Panc1 (cell line): ENCODE data around the gene ABCC11. TPM values are rescaled to one million over a fixed set of nuclear protein-coding genes. Genes with fewer than 3 reads are reported as not detected.

Experiments
- ATAC-seq: fragments of 200-7000 bp; cut with Tn5 transposase; 2 replicates; pipeline ENCODE4 v1.9.1; 2020; ENCODE audit warnings: mild to moderate bottlenecking, moderate library complexity
- BruUV-seq: library from RNA; stranded (reverse); fragments of 400-500 nt; replicated peaks from 2 replicates; lab custom pipeline; 2021; lab: Mats Ljungman, UMichigan
- CTCF ChIA-PET: fragments of 300-600 bp; sonication (Branson Sonifier 250); formaldehyde crosslinking; loops from one replicate; lab custom pipeline; 2022; ENCODE audit warnings: antibody characterized with exemption; lab: Charles Lee
- POLR2A ChIA-PET: fragments of 300-600 bp; sonication (Branson Sonifier 250); formaldehyde crosslinking; loops from one replicate; lab custom pipeline; 2022; ENCODE audit warnings: antibody characterized with exemption; lab: Charles Lee
- DNase-seq: peaks from one replicate; pipeline ENCODE4 v3.0.0-alpha.2; 2010; ENCODE audit warnings: low read depth, low spot score
- H3K27ac ChIP-seq: 2 replicates; pipeline ENCODE4 v1.5.1; 2011; ENCODE audit warnings: mild to moderate bottlenecking, low read length, inconsistent platforms
- H3K27me3 ChIP-seq: fragments of 200-500 bp; sonication (Bioruptor generic); 2 replicates; pipeline ENCODE4 v1.6.0; 2014; ENCODE audit warnings: low read length, inconsistent platforms; ENCODE audit not compliant: control insufficient read depth, insufficient read depth
- H3K36me3 ChIP-seq: fragments of 200-500 bp; sonication (Bioruptor generic); 2 replicates; pipeline ENCODE4 v1.5.1; 2014; ENCODE audit warnings: inconsistent platforms, mild to moderate bottlenecking, low read length, moderate library complexity; ENCODE audit not compliant: control insufficient read depth, insufficient read depth
- H3K4me1 ChIP-seq: 2 replicates; pipeline ENCODE4 v1.5.1; 2011; ENCODE audit warnings: inconsistent platforms, mild to moderate bottlenecking, low read length, moderate library complexity; ENCODE audit not compliant: control insufficient read depth, insufficient read depth
- H3K4me3 ChIP-seq, 2 experiments: 2 replicates each; pipeline ENCODE4 v1.5.1; 2011 to 2012; ENCODE audit warnings: low read depth in 2 of 2, low read length in 2 of 2, mild to moderate bottlenecking in 2 of 2, inconsistent platforms in 1 of 2, moderate library complexity in 1 of 2
- H3K9me3 ChIP-seq: fragments of 200-500 bp; sonication (Bioruptor generic); 2 replicates; pipeline ENCODE4 v1.5.1; 2014; ENCODE audit warnings: low read depth, mild to moderate bottlenecking, inconsistent platforms, low read length, moderate library complexity; ENCODE audit not compliant: control insufficient read depth, insufficient read depth
- POLR2AphosphoS5 ChIP-seq: IDR thresholded peaks from 2 replicates; pipeline ENCODE4 v1.6.1; 2012; ENCODE audit warnings: mild to moderate bottlenecking, low read depth, low read length, moderate library complexity
- SIN3A ChIP-seq: IDR thresholded peaks from 2 replicates; pipeline ENCODE4 v1.6.1; 2012; ENCODE audit warnings: low read depth, mild to moderate bottlenecking, low read length, moderate library complexity, borderline replicate concordance; ENCODE audit not compliant: insufficient read depth
- TCF7L2 ChIP-seq: IDR thresholded peaks from 2 replicates; pipeline ENCODE4 v1.6.1; 2011; ENCODE audit warnings: mild to moderate bottlenecking, low read depth, low read length, inconsistent platforms
- in situ Hi-C: cut with HindIII; loops from 2 replicates; pipeline ENCODE4 v1.10.0; 2016; ENCODE audit warnings: low sequenced_read_pairs, low pct_unique_long_range_greater_than_20kb
- intact Hi-C: fragments of 100-400 bp; cut with micrococcal nuclease; formaldehyde crosslinking; loops from one replicate; pipeline ENCODE4 v1.10.0; 2022; ENCODE audit not compliant: unreplicated experiment
- total RNA-seq: library from RNA; stranded (reverse); gene quantifications from one replicate; pipeline ENCODE4 v1.2.1, GENCODE V29; 2021; ENCODE audit not compliant: unreplicated experiment
- TF ChIP-seq, protein P1 (sequence below): fragments of 450-650 bp; IDR thresholded peaks from 2 replicates; pipeline ENCODE4 v1.5.1; 2017; ENCODE audit warnings: mild to moderate bottlenecking
- TF ChIP-seq, protein P2 (sequence below), 2 experiments: IDR thresholded peaks; 2 replicates each; pipeline ENCODE4 v1.6.1; 2011 to 2012; ENCODE audit warnings: low read depth in 2 of 2, control low read depth in 1 of 2, low read length in 1 of 2, mild to moderate bottlenecking in 1 of 2, moderate library complexity in 1 of 2; ENCODE audit not compliant: insufficient read depth in 1 of 2

The ABCC11 gene
- total RNA-seq, 1 experiment from 2014 or later: not detected

DNA sequence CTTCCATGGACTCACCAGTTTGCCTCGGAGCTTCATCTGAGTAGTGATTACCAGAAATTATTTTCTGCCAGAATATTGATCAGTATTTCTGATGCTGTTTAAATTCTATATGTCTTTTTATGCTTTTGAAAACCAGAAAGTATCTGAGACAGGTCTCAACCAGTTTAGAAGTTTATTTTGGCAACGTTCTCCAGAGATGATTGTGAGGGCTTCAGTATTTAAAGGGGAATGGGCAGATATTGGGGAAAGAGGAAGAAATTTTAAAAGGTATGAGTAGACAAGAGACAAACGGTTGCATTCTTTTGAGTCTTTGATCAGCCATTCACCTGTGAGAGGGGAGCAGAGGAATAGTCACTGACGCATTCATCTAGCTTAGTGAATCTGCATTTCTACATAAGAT lies 44.4 kb upstream of the ABCC11 start:
- H3K4me1 ChIP-seq: no peaks in the 10 kb centered on the region
- no peak overlapping the region for H3K27ac ChIP-seq
- ATAC-seq (no peak), DNase-seq (no peak)
- POLR2A ChIA-PET: no interaction called here
- in situ Hi-C loops (no loop called here), intact Hi-C loops (no loop called here)
- no peak overlapping the region for H3K4me3 ChIP-seq
- BruUV-seq: no TSS peak
- CTCF ChIA-PET: no interaction called here
- no peaks in the 10 kb centered on the region for H3K9me3 ChIP-seq
- TF ChIP-seq TCF7L2 (no peak), POLR2AphosphoS5 (no peak), SIN3A (no peak)
- TF ChIP-seq, protein P1, sequence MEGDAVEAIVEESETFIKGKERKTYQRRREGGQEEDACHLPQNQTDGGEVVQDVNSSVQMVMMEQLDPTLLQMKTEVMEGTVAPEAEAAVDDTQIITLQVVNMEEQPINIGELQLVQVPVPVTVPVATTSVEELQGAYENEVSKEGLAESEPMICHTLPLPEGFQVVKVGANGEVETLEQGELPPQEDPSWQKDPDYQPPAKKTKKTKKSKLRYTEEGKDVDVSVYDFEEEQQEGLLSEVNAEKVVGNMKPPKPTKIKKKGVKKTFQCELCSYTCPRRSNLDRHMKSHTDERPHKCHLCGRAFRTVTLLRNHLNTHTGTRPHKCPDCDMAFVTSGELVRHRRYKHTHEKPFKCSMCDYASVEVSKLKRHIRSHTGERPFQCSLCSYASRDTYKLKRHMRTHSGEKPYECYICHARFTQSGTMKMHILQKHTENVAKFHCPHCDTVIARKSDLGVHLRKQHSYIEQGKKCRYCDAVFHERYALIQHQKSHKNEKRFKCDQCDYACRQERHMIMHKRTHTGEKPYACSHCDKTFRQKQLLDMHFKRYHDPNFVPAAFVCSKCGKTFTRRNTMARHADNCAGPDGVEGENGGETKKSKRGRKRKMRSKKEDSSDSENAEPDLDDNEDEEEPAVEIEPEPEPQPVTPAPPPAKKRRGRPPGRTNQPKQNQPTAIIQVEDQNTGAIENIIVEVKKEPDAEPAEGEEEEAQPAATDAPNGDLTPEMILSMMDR: no peak
- TF ChIP-seq, protein P2, sequence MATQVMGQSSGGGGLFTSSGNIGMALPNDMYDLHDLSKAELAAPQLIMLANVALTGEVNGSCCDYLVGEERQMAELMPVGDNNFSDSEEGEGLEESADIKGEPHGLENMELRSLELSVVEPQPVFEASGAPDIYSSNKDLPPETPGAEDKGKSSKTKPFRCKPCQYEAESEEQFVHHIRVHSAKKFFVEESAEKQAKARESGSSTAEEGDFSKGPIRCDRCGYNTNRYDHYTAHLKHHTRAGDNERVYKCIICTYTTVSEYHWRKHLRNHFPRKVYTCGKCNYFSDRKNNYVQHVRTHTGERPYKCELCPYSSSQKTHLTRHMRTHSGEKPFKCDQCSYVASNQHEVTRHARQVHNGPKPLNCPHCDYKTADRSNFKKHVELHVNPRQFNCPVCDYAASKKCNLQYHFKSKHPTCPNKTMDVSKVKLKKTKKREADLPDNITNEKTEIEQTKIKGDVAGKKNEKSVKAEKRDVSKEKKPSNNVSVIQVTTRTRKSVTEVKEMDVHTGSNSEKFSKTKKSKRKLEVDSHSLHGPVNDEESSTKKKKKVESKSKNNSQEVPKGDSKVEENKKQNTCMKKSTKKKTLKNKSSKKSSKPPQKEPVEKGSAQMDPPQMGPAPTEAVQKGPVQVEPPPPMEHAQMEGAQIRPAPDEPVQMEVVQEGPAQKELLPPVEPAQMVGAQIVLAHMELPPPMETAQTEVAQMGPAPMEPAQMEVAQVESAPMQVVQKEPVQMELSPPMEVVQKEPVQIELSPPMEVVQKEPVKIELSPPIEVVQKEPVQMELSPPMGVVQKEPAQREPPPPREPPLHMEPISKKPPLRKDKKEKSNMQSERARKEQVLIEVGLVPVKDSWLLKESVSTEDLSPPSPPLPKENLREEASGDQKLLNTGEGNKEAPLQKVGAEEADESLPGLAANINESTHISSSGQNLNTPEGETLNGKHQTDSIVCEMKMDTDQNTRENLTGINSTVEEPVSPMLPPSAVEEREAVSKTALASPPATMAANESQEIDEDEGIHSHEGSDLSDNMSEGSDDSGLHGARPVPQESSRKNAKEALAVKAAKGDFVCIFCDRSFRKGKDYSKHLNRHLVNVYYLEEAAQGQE (IDR thresholded peaks at IDR 0.05; ENCODE audit: insufficient read depth in 1 of 2, low read depth in 2 of 2, low read length in 1 of 2): no peak
- no peaks in the 10 kb centered on the region for H3K36me3 ChIP-seq
- no peaks in the 10 kb centered on the region for H3K27me3 ChIP-seq

GRCh38 chr16:48291303-48291702 lies 44.0 kb upstream of the ABCC11 start:
- ChIA-PET POLR2A (no interaction called here), CTCF (no interaction called here)
- H3K27me3 ChIP-seq: no peaks in the 10 kb centered on the region
- no peaks in the 10 kb centered on the region for H3K9me3 ChIP-seq
- intact Hi-C loops: no loop called here
- H3K36me3 ChIP-seq: no peaks in the 10 kb centered on the region
- no peak overlapping the region for H3K27ac ChIP-seq
- TF ChIP-seq POLR2AphosphoS5 (no peak), SIN3A (no peak), TCF7L2 (no peak)
- TF ChIP-seq, protein P1: no peak
- TF ChIP-seq, protein P2 (IDR thresholded peaks at IDR 0.05; ENCODE audit: insufficient read depth in 1 of 2, low read depth in 2 of 2, low read length in 1 of 2): no peak
- no peak for DNase-seq
- in situ Hi-C loops: no loop called here
- no peak for ATAC-seq
- no peaks in the 10 kb centered on the region for H3K4me1 ChIP-seq
- no peak overlapping the region for H3K4me3 ChIP-seq
- BruUV-seq: no TSS peak
